Measurements from ENCODE around the gene OGDH. TPM values are rescaled to one million over a fixed set of nuclear protein-coding genes. Genes with fewer than 3 reads are reported as not detected.
A peak's percentile ranks its signal among the peaks of the same experiment; 100 is the strongest.
"Not testable (repeated sequence)": the region's sequence is repeated elsewhere in the genome, so short reads cannot be mapped to it uniquely, and the experiment has no call there.

Gene OGDH
- 10 to 100 TPM; 40.6 to 58.8 (median 53.7) TPM for polyA plus RNA-seq (ENCODE audit: insufficient read depth in 1 of 5, insufficient read length in 5 of 5, low replicate concordance in 1 of 5)
- long read RNA-seq, donor 1, full-length matches to known transcripts, result 2 of 2 reads
- long read RNA-seq, donor 1, partial matches to known transcripts, result 0 of 2 reads
- long read RNA-seq, donor 1, other reads (novel, unspliced or antisense), result 0 of 2 reads
- long read RNA-seq, donor 2, full-length matches to known transcripts, result 3 of 3 reads
- long read RNA-seq, donor 2, partial matches to known transcripts, result 0 of 3 reads
- long read RNA-seq, donor 2, other reads (novel, unspliced or antisense), result 0 of 3 reads
- long read RNA-seq, donor 3, result 0 reads
- long read RNA-seq, donor 4, full-length matches to known transcripts, result 3 of 3 reads
- long read RNA-seq, donor 4, partial matches to known transcripts, result 0 of 3 reads
- long read RNA-seq, donor 4, other reads (novel, unspliced or antisense), result 0 of 3 reads
- long read RNA-seq, donor 5, full-length matches to known transcripts, result 1 of 1 reads
- long read RNA-seq, donor 5, partial matches to known transcripts, result 0 of 1 reads
- long read RNA-seq, donor 5, other reads (novel, unspliced or antisense), result 0 of 1 reads
- long read RNA-seq, donor 6, full-length matches to known transcripts, result 6 of 25 reads
- long read RNA-seq, donor 6, partial matches to known transcripts, result 19 of 25 reads
- long read RNA-seq, donor 6, other reads (novel, unspliced or antisense), result 0 of 25 reads
- long read RNA-seq, donor 7, full-length matches to known transcripts, result 5 of 5 reads
- long read RNA-seq, donor 7, partial matches to known transcripts, result 0 of 5 reads
- long read RNA-seq, donor 7, other reads (novel, unspliced or antisense), result 0 of 5 reads
- long read RNA-seq, donor 8, result 0 reads

GRCh38 chr7:44606341-44607140, at the start of gene OGDH:
TSS of gene OGDH (plus strand) at chr7:44606627. CDS start at chr7:44624344, 17,717 bp downstream.
- DNase-seq, result peak; percentile 100

DNA sequence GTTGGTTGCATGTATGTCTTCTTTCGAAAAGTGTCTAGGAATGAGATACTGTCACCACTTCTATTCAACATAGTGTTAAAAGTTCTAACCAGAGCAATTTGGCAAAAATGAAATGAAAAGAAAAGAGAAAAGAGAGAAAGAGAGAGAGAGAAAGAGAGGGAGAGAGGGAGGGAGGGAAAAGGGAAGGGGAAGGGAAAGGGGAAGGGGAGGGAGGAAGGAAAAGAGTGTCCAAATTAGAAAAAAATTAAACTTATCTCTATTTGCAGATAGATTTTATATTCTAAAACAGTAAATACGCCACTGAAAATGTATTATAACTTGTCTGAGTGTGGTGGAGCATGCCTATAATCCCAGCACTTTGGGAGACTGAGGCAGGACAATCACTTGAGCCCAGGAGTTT, 48.9 kb upstream of the OGDH start:
- no peak for DNase-seq

DNA sequence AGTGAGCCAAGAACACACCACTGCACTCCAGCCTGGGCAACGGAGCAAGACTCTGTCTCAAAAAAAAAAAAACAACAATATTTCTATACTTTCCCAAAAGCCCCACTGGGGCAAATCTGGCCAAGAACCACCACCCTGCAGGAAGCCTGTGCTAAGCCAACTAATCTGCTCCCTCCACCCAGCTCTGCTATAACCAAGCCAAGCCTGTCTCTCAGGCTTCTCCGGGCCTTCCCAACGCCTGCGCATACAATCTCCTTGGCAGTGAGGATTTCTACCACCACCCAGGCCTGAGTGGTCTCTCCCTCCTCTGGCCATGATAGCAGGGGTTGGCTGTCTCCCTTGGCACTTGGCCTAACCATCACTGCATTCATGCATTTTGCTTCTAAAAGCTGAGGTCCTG, 46.9 kb upstream of the OGDH start:
- DNase-seq, result no peak

GRCh38 chr7:44561481-44561880, 44.9 kb upstream of the OGDH start:
- no peak for DNase-seq

GRCh38 chr7:44561962-44562621, 44.3 kb upstream of the OGDH start:
- DNase-seq, result no peak

GRCh38 chr7:44562622-44562962, 43.8 kb upstream of the OGDH start:
- DNase-seq, result not testable (repeated sequence)

DNA sequence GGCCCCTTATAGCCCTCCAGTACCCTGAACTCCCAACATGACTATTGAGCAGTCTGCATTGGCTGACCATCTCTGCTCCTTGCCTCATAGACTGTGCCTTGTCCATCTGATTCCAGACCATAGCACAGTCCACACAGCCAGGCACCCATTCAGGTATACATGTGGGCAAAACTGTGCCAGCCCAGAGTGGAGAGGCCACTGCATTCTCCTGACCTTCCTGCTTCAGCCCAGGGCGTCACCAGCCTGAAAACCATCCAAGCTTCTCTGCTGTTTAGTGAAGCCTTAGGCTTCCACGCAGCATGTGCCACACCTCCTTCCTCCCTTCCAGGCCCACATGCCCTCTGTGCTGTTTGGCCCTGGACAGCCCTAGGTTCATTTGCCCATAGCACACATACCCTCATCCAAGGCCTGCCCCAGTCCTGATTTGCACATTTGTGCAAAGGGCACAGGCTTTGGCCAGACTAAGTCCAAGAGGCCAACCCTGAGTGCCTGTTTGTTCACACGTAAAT, 43.2 kb upstream of the OGDH start:
- DNase-seq, result no peak

- DNase-seq, result no peak
Observed at GRCh38 chr7:44564606-44565005, 41.8 kb upstream of the OGDH start.

DNA sequence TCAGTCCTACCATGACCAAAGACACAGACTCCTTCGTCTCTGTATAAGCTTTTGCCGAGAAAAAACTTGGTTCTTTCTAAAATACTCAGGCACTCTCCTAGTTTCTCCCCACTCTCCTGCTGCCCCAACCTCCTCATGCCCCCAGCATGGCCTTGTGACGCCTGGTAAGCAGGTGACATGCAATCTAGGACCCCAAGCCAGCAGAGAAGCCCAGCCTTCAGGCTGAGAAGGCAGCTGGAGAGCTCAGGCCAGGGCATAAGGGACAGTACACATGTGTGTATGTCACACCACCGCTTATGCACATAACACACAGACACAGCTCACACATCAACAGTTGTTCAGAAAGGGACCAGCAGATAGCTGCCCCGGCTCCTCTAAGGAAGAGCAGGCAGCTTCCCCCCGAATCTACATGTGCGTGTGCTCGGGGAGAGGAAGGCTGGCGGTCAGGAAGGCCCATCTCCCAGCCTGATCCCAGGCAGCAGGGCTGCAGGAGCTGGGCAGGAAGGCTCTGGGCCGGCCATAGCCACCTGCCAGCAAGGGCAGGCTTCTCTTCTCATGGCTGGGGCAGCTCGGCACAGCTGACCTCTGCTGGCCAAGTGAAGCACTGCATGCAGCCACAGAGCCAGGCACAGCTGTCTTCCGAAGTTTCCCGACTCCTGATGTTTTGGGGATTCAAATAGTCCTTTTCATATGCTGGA, 41.2 kb upstream of the OGDH start:
- peak in 1 of 2 donors; percentile 30 for DNase-seq

DNA sequence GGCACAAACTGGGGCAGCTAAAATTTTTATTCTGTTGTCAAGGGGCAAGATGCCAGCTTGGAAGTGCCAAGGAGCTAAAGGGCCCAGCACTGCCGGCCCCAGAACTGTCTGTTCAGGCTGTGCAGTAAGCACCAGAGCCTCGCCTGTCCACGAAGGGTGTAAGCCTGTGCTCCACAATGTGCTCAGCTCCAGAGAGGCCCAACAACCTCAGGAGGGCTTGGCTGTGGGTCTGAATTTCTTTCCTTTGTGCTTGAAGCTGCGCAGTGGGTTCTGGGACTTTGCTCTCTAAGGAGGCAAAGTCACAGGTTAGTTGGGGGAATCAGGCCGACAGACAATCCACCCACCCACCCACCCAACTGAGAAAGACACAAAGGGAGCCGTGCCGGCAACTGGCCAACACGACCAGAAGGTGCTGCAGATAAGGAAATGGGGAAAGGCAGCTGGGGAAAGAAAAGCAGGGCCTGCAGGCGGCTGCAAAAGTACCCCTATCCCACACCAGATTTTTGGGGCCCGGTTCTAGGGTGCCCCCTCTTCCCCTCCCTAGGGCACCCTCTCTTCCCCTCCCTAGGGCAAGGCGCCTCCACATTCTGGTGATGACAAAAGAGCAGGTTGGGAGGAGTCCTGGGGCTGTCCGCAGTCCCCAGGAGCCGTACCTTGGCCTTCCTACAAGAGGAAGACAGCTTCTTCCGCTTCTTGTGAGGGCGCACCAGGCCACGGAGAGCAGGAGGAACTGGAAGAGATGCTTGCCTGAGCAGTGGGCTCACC, 40.5 kb upstream of the OGDH start:
- no peak for DNase-seq

DNA sequence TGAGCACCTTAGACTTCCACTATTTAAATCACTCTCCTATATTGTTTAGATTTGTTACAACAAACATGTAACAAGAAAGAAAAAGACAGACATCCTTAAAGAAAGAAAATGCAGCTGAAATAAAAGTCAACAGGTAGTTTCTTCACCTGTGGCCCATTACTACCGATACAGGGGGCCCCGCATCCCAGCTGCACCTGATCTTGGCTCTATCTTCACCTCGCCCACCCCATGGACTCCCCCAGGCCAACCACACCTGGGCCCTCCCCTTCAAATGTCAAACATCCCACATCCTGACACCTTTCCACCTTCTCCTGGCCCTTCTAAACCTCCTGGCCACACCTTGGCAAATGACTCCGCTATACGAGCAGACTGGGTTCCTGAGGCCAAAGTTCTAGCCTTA, 39.7 kb upstream of the OGDH start:
- DNase-seq, result no peak

DNA sequence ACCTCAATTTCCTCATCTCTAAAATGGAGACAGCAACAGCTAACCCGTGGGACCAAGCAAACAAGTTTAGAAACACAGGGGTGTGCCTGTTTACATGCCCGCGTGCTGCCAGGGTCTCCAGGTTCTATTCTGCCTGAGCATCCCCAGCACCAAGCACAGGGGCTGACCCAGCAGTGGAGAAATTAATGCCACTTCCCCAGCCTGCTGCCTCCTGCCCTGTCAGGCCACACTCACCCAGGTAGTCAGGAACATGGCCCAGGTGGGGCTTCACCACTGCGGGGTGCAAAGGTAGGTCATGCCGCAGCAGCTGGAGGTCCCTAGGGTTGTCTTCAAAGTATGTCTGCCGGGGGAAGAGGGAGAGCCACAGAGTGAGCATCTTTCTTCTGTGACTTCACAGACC, 38.5 kb upstream of the OGDH start:
- DNase-seq, result no peak

DNA sequence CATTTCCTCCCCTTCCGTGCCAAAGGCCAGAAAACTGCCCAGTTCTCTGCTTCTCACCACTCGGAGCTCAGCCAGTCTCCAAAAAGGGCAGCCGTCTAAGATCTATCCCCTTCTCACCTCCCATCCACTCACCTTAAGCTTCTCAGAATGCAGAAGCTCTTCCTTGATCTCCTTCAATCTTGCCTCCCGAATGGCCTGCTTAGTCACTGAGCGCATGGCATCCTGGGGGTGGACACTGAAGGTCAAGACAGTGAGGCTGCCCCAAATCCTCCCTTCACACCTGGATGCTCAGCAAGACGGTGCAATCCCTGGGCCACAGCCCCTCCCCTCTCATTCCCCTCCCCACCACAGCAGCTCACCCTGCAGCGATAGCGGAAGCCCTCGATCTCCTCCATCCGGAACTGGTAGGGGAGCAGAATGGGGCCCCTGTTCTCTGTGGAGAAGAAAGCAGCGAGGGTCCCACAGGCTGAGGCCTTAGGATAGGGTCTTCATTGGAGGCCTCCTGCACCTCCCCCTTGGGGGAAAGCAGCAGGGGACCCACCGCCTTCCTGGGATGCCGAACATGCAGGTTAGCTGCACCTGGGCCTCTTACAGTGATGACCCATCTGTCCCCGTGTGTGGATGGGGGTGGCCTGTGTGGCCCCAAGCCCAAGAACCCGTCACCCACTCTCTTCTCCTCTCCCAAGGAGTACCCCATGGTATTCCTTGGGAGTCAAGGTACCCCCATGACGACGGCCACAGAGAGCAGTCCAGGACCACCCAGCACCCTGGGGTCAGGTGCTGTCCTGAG, 37.5 kb upstream of the OGDH start:
- no peak for DNase-seq

GRCh38 chr7:44569959-44570358, 36.5 kb upstream of the OGDH start:
- no peak for DNase-seq

DNA sequence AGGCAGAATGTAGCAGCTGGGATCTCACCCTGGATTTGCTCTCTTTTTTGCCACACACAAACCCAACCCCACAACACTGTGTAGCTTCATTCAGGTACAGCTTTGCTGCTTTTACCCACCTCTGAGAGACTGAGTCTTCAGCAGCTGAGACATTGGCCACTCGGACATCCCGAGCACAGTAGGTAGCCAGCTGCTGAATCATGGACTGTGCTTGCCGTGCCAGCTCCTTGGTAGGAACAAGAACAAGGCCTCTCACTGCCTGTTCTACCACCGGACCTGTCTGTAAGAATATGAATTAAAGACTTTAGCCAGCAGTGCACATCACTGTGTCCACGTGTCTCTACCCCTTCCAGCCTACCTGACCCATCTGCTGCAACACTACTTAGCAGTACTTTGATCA, 33.7 kb upstream of the OGDH start:
- no peak for DNase-seq

GRCh38 chr7:44573464-44574286, 32.8 kb upstream of the OGDH start, which contains the start of gene DDX56:
TSS of gene DDX56 (minus strand) at chr7:44573908. CDS start at chr7:44573895, 13 bp downstream.
- DNase-seq, result peak; percentile 90 to 94

DNA sequence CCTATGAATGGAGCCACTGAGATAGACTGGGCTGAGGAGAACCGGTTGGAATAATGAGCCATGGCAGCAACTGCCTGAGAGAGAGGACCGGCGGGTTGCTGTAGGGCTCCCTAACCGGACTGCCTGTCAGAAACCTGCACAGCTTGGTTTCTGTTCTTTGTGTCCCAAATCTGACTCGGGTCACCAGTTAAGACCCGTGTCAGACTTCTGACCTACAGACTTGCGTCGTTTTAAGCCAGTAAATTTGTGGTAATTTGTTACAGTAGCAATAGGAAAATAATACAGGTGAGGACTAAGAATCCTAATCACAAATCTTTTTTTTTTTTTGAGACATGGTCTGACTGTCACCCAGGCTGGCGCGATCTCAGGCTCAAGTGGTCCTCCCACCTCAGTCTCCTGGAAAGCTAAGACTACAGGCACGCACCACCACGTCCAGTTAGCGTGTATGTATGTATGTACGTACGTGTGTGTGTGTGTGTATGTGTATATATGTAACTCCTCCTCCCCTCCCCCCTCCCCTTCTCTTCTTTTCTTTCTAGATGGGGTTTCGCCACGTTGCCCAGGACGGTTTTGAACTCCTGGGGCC, 32.0 kb upstream of the OGDH start:
- no peak for DNase-seq

DNA sequence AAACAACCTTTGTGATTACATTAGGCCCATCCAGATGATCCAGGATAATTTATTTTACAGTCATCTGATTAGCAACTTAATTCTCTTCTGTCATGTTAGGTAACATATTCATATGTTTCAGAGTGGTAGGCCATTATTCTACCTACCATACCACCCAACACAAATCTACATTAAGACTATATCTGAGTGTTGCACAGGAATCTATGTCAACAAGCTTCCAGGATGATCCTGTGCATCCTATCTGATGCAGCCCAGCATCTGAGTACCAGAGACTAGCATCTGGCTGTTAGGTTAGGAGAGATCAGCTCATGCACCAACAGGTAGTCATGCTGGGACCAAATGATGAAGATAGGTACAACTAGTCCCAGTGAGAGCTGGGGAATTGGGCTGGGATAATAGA, 31.4 kb upstream of the OGDH start:
- DNase-seq, result no peak
